ENCODE data around the gene CPSF7.
"Not testable (repeated sequence)": the region's sequence is repeated elsewhere in the genome, so short reads cannot be mapped to it uniquely, and the experiment has no call there.

Gene CPSF7

DNA sequence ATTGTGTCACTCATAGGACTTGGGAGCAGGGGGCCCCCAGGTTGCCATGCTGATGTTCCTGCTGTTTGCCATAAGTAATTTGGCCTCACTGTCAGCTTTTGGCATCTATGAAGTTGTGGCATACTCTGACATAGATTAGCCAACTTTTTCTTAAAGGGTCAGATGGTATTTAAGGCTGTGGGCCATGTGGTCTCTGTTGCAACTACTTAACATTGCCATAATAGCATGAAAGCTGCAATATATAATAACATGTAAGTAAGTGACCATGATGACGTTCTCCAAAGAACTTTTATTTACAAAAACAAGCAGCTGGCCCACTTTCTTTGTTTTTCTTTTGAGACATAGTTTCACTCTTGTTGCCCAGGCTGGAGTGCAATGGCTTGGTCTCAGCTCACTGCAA, 39.6 kb downstream of the CPSF7 start:
- Histone ChIP-seq H3K4me1 (ENCODE audit: insufficient read depth, low read length) (no peaks in the 10 kb centered on the region), H3K36me3 (ENCODE audit: insufficient read depth, low read length) (no peaks in the 10 kb centered on the region)

DNA sequence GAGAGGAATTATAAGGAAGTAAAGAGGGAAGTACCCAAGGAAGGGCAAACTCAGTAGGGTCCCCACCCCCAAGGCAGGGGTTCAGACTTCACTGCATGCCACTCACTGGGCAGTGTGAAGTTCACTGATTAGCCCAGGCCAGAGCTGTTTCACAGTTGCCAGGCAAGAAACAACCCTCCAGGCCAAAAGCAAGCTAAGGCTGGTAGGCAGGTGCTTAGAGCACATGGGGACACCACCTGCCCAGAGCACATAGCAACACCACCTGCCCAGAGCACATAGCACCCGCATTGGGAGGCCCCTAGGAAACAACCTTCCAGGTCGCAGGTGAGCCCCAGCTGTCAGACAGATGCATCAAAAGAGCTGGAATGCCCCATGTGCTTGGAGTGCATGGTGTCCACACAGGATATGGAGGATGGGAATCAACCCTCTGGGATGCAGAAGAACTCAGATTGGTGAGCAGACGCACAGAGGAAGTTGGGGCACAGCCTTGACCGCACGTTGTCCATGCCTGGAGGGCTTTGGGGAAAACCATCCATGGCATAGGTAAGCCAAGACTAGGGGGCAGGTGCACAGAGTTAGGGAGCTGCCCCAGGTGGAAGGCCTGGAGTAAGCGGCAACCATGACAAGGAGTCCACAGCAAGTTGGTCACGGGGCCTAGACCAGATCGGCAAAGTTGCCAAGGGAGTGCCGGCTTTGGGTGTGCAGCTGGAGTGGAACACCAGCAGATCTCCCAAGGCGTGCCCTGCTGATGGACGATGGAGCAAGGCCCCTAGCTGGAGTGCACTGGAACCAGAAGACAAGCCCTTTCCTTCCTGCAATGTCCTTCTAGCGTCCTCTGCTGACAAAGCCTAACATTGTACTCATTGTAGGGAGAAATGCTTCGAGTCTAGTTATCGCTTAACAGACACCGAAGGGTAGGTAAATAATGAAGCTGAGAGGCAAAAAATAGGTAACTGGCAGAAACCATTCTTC, 45.2 kb downstream of the CPSF7 start:
- H3K4me1 ChIP-seq (ENCODE audit: insufficient read depth, low read length), result no peaks in the 10 kb centered on the region
- no peaks in the 10 kb centered on the region for H3K79me2 ChIP-seq (ENCODE audit: insufficient read depth, low read length)
- ATAC-seq (ENCODE audit: insufficient read depth, low read depth) (no peak), DNase-seq (no peak)
- H3K9me3 ChIP-seq (ENCODE audit: insufficient read depth, low read length, severe bottlenecking), result no peaks in the 10 kb centered on the region
- H2AFZ ChIP-seq (ENCODE audit: low read depth, low read length), result no peak overlapping the region
- H3K27me3 ChIP-seq (ENCODE audit: insufficient read depth, low read length, poor library complexity), result no peaks in the 10 kb centered on the region
- H3K36me3 ChIP-seq (ENCODE audit: insufficient read depth, low read length), result no peaks in the 10 kb centered on the region
- no peak overlapping the region for H3K4me3 ChIP-seq (ENCODE audit: low read depth in 1 of 2, low read length in 2 of 2)
- H3K4me2 ChIP-seq (ENCODE audit: insufficient read depth, low read length), result no peak overlapping the region
- H3K9ac ChIP-seq (ENCODE audit: low read depth, low read length), result no peak overlapping the region
- no peaks in the 10 kb centered on the region for H4K20me1 ChIP-seq (ENCODE audit: insufficient read depth, low read length)
- no peak overlapping the region for H3K27ac ChIP-seq (ENCODE audit: low read length)
- TF ChIP-seq, protein P1, sequence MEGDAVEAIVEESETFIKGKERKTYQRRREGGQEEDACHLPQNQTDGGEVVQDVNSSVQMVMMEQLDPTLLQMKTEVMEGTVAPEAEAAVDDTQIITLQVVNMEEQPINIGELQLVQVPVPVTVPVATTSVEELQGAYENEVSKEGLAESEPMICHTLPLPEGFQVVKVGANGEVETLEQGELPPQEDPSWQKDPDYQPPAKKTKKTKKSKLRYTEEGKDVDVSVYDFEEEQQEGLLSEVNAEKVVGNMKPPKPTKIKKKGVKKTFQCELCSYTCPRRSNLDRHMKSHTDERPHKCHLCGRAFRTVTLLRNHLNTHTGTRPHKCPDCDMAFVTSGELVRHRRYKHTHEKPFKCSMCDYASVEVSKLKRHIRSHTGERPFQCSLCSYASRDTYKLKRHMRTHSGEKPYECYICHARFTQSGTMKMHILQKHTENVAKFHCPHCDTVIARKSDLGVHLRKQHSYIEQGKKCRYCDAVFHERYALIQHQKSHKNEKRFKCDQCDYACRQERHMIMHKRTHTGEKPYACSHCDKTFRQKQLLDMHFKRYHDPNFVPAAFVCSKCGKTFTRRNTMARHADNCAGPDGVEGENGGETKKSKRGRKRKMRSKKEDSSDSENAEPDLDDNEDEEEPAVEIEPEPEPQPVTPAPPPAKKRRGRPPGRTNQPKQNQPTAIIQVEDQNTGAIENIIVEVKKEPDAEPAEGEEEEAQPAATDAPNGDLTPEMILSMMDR (IDR thresholded peaks at IDR 0.05; ENCODE audit: borderline replicate concordance, extremely low read depth, low read length, poor library complexity, severe bottlenecking), result no peak
- TF ChIP-seq EZH2 (IDR thresholded peaks at IDR 0.05; ENCODE audit: borderline replicate concordance, low read depth, low read length, severe bottlenecking), result no peak

More for the DNA sequence above, 39.6 kb downstream of the CPSF7 start:
- Histone ChIP-seq H2AFZ (ENCODE audit: low read depth, low read length) (no peak overlapping the region), H3K4me2 (ENCODE audit: insufficient read depth, low read length) (no peak overlapping the region), H3K4me3 (ENCODE audit: low read depth in 1 of 2, low read length in 2 of 2) (no peak overlapping the region), H4K20me1 (ENCODE audit: insufficient read depth, low read length) (no peaks in the 10 kb centered on the region), H3K9ac (ENCODE audit: low read depth, low read length) (no peak overlapping the region), H3K27me3 (ENCODE audit: insufficient read depth, low read length, poor library complexity) (peaks cover 3% of the 10 kb centered on the region), H3K9me3 (ENCODE audit: insufficient read depth, low read length, severe bottlenecking) (no peaks in the 10 kb centered on the region), H3K27ac (ENCODE audit: low read length) (no peak overlapping the region), H3K79me2 (ENCODE audit: insufficient read depth, low read length) (no peaks in the 10 kb centered on the region)
- ATAC-seq (ENCODE audit: insufficient read depth, low read depth), result no peak
- TF ChIP-seq, protein P1 (IDR thresholded peaks at IDR 0.05; ENCODE audit: borderline replicate concordance, extremely low read depth, low read length, poor library complexity, severe bottlenecking), result no peak
- no peak for TF ChIP-seq EZH2 (IDR thresholded peaks at IDR 0.05; ENCODE audit: borderline replicate concordance, low read depth, low read length, severe bottlenecking)
- no peak for DNase-seq

DNA sequence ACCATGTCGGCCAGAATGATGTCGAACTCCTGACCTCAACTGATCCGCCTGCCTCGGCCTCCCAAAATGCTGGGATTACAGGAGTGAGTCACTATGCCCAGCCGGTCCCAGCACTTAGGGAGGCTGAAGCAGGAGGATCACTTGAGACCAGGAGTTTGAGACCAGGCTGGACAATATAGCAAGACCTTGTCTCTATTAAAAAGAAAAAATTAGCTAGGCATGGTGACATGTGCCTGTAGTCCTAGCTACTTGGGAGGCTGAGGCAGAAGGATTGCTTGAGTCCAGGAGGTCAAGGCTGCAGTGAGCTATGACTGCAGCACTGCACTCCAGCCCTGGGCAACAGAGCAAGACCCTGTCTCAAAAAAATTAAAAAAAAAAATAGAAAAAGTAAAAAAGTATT, 45.9 kb downstream of the CPSF7 start:
- H3K9ac ChIP-seq (ENCODE audit: low read depth, low read length); H4K20me1 ChIP-seq (ENCODE audit: insufficient read depth, low read length); ATAC-seq (ENCODE audit: insufficient read depth, low read depth); H3K36me3 ChIP-seq (ENCODE audit: insufficient read depth, low read length); H3K79me2 ChIP-seq (ENCODE audit: insufficient read depth, low read length); H3K27ac ChIP-seq (ENCODE audit: low read length); H3K27me3 ChIP-seq (ENCODE audit: insufficient read depth, low read length, poor library complexity); H3K4me1 ChIP-seq (ENCODE audit: insufficient read depth, low read length); H3K9me3 ChIP-seq (ENCODE audit: insufficient read depth, low read length, severe bottlenecking); DNase-seq; H3K4me2 ChIP-seq (ENCODE audit: insufficient read depth, low read length); H3K4me3 ChIP-seq (ENCODE audit: low read depth in 1 of 2, low read length in 2 of 2); H2AFZ ChIP-seq (ENCODE audit: low read depth, low read length): not testable (repeated sequence)

DNA sequence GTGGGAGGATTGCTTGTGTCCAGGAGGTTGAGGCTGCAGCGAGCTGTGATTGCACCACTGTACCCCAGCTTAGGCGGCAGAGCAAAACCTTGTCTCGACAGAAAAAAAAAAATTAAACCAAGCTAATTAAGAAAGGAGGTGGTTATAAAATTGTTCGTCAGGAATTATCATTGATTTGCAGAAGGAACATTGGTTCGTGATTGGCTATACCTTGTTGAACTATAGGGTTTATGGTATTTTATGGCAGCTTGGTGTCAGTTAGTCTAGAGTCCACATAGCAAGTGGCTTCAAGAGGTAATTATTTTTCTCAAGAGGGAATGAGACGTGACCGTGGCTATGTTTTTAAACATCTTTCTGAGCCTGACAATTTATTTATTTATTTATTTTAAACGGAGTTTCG, 48.9 kb downstream of the CPSF7 start:
- Histone ChIP-seq H3K27me3 (ENCODE audit: insufficient read depth, low read length, poor library complexity) (no peaks in the 10 kb centered on the region), H3K36me3 (ENCODE audit: insufficient read depth, low read length) (peaks cover under 1% of the 10 kb centered on the region; the same call in 1 of the 2 replicates), H3K4me2 (ENCODE audit: insufficient read depth, low read length) (no peak overlapping the region), H2AFZ (ENCODE audit: low read depth, low read length) (no peak overlapping the region), H3K4me1 (ENCODE audit: insufficient read depth, low read length) (no peaks in the 10 kb centered on the region), H3K27ac (ENCODE audit: low read length) (no peak overlapping the region), H3K9me3 (ENCODE audit: insufficient read depth, low read length, severe bottlenecking) (no peaks in the 10 kb centered on the region), H3K79me2 (ENCODE audit: insufficient read depth, low read length) (no peaks in the 10 kb centered on the region), H3K4me3 (ENCODE audit: low read depth in 1 of 2, low read length in 2 of 2) (no peak overlapping the region), H4K20me1 (ENCODE audit: insufficient read depth, low read length) (no peaks in the 10 kb centered on the region), H3K9ac (ENCODE audit: low read depth, low read length) (no peak overlapping the region)
- TF ChIP-seq, protein P1 (IDR thresholded peaks at IDR 0.05; ENCODE audit: borderline replicate concordance, extremely low read depth, low read length, poor library complexity, severe bottlenecking), result no peak
- TF ChIP-seq EZH2 (IDR thresholded peaks at IDR 0.05; ENCODE audit: borderline replicate concordance, low read depth, low read length, severe bottlenecking), result no peak
- no peak for DNase-seq
- no peak for ATAC-seq (ENCODE audit: insufficient read depth, low read depth)

Measured in DND-41 (cell line).